GM10266 (cell line): ENCODE results near the gene NPAS3.
A peak's percentile ranks its signal among the peaks of the same experiment; 100 is the strongest.

Experiments used
- DNase-seq: peaks from one replicate; pipeline ENCODE4 v3.0.0; 2012; ENCODE audit errors: extremely low spot score
- TF ChIP-seq, protein P1 (sequence below): IDR thresholded peaks from 2 replicates; pipeline ENCODE4 v1.5.1; 2012; ENCODE audit warnings: mild to moderate bottlenecking, low read depth; ENCODE audit not compliant: control insufficient read depth, insufficient read depth; ENCODE audit errors: missing control alignments

NPAS3 gene

DNA sequence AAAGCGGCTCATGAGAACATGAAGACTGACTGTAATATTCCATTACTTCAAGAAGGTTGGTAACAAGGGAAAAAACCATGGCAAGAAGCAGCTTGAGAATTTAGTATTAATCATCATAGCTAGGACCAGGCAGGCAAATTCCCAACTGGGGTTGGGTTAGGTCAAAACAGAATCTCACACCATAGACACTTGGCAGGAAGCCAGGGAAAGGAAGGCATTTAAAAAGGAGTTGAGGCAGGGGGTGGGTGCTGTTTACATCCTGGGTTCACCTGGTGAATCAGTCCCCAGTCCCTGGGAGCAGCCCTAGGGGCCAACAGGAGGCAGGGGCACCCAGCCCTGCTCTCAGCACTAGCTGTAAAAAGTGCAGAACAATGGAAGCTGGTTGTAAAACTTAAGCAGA lies 903.6 kb downstream of the NPAS3 start:
- TF ChIP-seq, protein P1, sequence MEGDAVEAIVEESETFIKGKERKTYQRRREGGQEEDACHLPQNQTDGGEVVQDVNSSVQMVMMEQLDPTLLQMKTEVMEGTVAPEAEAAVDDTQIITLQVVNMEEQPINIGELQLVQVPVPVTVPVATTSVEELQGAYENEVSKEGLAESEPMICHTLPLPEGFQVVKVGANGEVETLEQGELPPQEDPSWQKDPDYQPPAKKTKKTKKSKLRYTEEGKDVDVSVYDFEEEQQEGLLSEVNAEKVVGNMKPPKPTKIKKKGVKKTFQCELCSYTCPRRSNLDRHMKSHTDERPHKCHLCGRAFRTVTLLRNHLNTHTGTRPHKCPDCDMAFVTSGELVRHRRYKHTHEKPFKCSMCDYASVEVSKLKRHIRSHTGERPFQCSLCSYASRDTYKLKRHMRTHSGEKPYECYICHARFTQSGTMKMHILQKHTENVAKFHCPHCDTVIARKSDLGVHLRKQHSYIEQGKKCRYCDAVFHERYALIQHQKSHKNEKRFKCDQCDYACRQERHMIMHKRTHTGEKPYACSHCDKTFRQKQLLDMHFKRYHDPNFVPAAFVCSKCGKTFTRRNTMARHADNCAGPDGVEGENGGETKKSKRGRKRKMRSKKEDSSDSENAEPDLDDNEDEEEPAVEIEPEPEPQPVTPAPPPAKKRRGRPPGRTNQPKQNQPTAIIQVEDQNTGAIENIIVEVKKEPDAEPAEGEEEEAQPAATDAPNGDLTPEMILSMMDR: no peak
- no peak for DNase-seq

DNA sequence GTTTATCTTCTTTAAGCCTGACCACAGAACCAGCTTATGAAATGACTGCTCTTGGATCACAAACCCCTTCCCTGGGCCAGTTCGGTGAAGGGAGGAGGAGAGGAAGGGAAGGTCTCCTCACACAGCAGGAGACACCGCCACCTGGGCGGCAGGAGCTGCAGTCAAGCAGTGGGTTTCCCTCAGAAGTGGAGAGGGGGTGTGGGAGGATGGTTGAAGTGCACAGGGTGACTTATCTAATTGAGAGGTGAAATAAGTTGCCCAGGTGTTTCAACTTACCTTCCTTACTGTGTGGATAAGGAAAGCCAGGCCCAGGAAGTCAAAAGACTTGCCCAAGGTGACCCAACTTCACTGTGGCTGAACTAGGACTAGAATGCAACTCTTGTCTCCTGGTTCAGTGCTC lies 905.4 kb downstream of the NPAS3 start:
- DNase-seq: no peak
- TF ChIP-seq, protein P1: no peak

DNA sequence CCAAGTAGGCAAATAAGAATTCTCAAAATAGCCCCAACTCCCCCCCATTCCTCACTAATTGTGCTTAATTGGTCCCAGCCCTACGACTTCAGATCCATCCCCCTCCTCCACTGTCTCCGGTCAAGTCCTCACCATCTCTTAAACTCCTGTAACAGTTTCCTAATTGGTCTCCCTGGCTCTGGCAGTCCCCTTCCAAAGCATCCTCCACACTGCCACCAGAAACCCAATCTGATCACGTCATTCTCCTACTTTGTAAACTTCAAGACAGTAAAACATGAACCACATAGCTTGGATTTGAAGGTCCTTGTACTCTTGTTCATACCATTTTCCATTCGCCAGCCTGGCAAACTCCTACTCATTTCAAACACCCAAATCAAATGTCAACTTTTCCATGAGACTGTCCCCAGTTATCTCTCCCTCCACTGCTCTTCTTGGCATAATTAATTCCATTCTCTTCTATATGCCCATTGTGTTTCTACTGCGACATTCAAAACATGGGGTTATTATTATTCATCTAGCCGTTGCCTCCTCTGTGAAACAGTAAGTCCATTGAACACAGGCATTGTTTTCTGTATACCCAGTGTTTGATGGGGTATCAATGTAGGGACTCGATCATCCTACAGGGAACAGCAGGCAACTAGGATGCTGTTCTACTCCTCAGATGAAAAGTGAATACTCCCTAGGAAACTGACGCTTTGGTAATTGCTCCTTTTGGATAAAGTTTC lies 907.6 kb downstream of the NPAS3 start:
- DNase-seq: no peak
- TF ChIP-seq, protein P1: no peak

DNA sequence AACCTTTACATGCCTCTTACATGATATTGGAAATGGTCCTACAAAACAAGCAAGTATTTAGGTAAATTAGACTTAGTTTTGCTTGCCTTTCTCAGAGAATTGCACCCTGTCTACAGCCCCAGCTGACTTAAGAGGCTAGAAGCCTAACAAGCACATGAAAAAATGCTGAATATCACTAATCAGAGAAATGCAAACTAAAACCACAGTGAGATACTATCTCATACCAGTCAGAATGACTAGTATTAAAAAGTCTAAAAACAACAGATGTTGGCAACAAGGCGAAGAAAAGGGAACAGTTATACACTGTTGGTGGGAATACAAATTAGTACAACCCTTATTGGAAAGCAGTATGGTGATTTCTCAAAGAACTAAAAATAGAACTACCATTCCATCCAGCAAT lies 908.4 kb downstream of the NPAS3 start:
- TF ChIP-seq, protein P1: no peak
- DNase-seq: no peak

DNA sequence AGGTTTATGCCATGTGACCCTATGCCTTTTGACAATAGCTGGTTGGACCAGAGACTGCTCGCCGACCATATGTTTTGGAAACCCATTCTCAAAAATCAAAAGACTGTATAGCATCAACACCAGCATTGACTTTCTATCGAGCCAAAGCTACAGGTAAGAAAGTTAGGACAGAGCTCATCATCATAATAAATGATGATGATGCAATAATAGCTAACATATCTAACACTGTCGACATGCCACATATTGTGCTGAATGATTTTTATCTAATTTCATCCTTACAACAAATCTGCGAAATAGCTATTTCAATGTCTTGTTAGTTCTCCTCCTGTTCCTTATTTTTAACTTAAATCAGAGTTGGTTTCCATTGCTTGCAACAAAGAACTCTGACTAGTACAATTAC lies 909.3 kb downstream of the NPAS3 start:
- DNase-seq: no peak

DNA sequence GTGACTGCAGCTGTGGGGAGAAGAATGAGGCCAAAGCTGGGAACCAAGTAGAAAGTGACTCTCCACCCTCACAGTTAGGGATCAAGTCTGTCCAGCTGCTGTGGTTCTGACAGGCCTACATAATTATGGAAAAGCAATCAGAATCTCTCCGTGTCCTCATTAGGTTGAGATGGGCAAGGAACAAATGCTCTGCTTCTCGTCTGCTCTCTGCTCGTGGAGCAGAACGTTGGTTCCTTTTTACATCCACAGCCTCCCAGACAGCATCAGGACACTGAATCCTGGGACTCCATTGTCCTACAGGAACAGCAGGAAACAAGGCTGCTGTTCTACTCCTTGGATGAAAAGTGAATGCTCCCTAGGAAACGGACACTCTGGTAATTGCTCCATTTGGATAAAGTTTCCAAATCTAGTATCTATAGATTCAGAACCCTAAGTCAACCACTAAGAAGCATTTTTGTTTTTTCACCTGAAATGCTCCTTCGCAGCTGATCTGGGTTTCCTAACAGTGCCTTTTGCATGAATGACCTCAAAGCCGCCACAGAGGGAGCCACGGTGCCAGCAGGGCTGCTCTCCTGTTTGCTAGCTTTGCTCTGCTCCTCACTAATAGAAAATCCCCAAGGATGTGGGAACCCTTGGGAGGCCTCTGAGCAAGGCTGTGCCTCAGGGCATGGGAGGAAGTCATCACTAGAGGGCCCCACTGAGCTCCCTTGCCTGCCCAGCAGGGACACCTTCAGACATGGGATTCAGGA lies 910.2 kb downstream of the NPAS3 start:
- DNase-seq: peak; percentile 20
- TF ChIP-seq, protein P1: peak; percentile 55

More for the DNA sequence above, 909.3 kb downstream of the NPAS3 start:
- TF ChIP-seq, protein P1: no peak

DNA sequence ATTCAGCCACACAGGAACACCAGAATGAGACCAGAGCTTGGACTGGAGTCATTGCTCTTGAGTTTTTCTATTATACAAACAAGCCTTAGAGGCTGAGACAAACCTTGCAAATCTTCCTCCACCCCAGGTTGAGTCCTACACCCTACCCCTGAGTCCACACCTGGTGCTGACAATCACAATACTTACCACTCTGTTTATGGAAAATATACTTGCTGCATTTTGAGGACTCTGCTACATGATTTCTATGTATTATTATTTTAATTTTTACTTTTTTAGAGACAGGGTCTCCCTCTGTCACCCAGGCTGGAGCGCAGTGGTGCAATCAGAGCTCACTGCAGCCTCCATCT lies 910.7 kb downstream of the NPAS3 start:
- TF ChIP-seq, protein P1: no peak
- no peak for DNase-seq
